IPS DF 4.7 (cell line): ENCODE data around the gene TXNRD2.

ENCODE experiments used
- DNase-seq: peaks from one replicate; pipeline ENCODE4 v3.0.0-alpha.2; 2013; ENCODE audit warnings: low spot score; ENCODE audit errors: extremely low read depth

Gene TXNRD2

GRCh38 chr22:19941365-19942082 lies at the start of gene TXNRD2, which contains the start of gene COMT:
TXNRD2 (minus strand) TSS chr22:19941818; CDS start chr22:19941803, 15 bp downstream.
COMT (plus strand) TSS chr22:19941772; CDS start chr22:19962527, 20,755 bp downstream.
- no peak for DNase-seq

- DNase-seq: no peak
Observed at GRCh38 chr22:19991395-19991644, 49.7 kb upstream of the TXNRD2 start.

- no peak for DNase-seq
Observed at GRCh38 chr22:19990609-19991394, 49.2 kb upstream of the TXNRD2 start.

GRCh38 chr22:19990188-19990587 lies 48.6 kb upstream of the TXNRD2 start:
- DNase-seq: no peak

- DNase-seq: no peak
Observed at GRCh38 chr22:19989725-19990067, 48.1 kb upstream of the TXNRD2 start.

- DNase-seq: no peak
Observed at GRCh38 chr22:19988965-19989724, 47.5 kb upstream of the TXNRD2 start.

- no peak for DNase-seq
Observed at GRCh38 chr22:19988331-19988808, 46.8 kb upstream of the TXNRD2 start.

GRCh38 chr22:19987394-19988306 lies 46.0 kb upstream of the TXNRD2 start:
- no peak for DNase-seq

GRCh38 chr22:19986410-19987341 lies 45.1 kb upstream of the TXNRD2 start:
- DNase-seq: no peak

GRCh38 chr22:19986011-19986409 lies 44.4 kb upstream of the TXNRD2 start:
- no peak for DNase-seq

- DNase-seq: no peak
Observed at GRCh38 chr22:19984851-19985811, 43.5 kb upstream of the TXNRD2 start.

- DNase-seq: no peak
Observed at GRCh38 chr22:19984201-19984753, 42.7 kb upstream of the TXNRD2 start.

GRCh38 chr22:19983741-19984140 lies 42.1 kb upstream of the TXNRD2 start:
- no peak for DNase-seq

GRCh38 chr22:19982991-19983578 lies 41.5 kb upstream of the TXNRD2 start:
- DNase-seq: no peak

- no peak for DNase-seq
Observed at GRCh38 chr22:19981961-19982920, 40.6 kb upstream of the TXNRD2 start.

- DNase-seq: no peak
Observed at GRCh38 chr22:19981171-19981960, 39.7 kb upstream of the TXNRD2 start.
